ENCODE measurements around the gene TMTC3.

Gene TMTC3

DNA sequence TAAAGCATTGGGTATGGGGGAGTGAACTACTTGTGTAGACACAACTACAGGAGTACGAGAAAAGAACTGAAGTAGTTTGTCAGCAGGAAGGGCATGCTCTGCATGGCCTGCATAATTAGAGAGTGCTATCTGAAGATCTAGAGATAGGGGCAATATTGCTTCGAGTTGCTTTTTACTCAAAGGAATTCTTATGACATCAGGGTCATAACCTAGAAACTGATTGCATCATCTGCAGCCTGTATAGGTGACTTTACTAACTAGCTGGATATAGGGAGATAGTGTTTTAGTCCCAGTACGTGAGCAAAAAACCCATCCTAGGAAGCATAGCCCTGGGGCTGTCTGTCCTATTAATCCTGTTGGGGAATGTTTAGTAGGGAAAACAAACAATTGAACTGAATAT lies 39.8 kb downstream of the TMTC3 start:
- Histone ChIP-seq H3K27me3 (ENCODE audit: low read length) (no peaks in the 10 kb centered on the region), H3F3A (ENCODE audit: insufficient read depth) (no peaks in the 10 kb centered on the region), H3K79me2 (ENCODE audit: insufficient read depth, low read length) (no peaks in the 10 kb centered on the region), H3K9ac (ENCODE audit: low read length) (no peak overlapping the region), H2AFZ (ENCODE audit: low read depth, low read length, severe bottlenecking) (no peak overlapping the region), H3K9me2 (replicated peaks; ENCODE audit: insufficient read depth, low read length) (no peaks in the 10 kb centered on the region), H3K27ac (ENCODE audit: low read depth, low read length) (no peak overlapping the region), H4K20me1 (ENCODE audit: low read depth, low read length) (no peaks in the 10 kb centered on the region), H3K36me3 (ENCODE audit: low read length) (no peaks in the 10 kb centered on the region), H3K4me3 (ENCODE audit: insufficient read depth, low read length, poor library complexity, severe bottlenecking) (no peak overlapping the region), H3K9me3 (ENCODE audit: insufficient read depth, low read length) (no peaks in the 10 kb centered on the region), H3K4me2 (ENCODE audit: low read depth, low read length, poor library complexity, severe bottlenecking) (no peak overlapping the region)
- TF ChIP-seq EZH2phosphoT487 (conservative IDR thresholded peaks at IDR 0.05; ENCODE audit: low read length): no peak
- TF ChIP-seq, protein P1, sequence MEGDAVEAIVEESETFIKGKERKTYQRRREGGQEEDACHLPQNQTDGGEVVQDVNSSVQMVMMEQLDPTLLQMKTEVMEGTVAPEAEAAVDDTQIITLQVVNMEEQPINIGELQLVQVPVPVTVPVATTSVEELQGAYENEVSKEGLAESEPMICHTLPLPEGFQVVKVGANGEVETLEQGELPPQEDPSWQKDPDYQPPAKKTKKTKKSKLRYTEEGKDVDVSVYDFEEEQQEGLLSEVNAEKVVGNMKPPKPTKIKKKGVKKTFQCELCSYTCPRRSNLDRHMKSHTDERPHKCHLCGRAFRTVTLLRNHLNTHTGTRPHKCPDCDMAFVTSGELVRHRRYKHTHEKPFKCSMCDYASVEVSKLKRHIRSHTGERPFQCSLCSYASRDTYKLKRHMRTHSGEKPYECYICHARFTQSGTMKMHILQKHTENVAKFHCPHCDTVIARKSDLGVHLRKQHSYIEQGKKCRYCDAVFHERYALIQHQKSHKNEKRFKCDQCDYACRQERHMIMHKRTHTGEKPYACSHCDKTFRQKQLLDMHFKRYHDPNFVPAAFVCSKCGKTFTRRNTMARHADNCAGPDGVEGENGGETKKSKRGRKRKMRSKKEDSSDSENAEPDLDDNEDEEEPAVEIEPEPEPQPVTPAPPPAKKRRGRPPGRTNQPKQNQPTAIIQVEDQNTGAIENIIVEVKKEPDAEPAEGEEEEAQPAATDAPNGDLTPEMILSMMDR (IDR thresholded peaks at IDR 0.05; ENCODE audit: insufficient read depth, low read length, poor library complexity, severe bottlenecking): no peak

- H3K36me3 ChIP-seq (ENCODE audit: low read length): no peaks in the 10 kb centered on the region
- no peak overlapping the region for H2AFZ ChIP-seq (ENCODE audit: low read depth, low read length, severe bottlenecking)
- no peak overlapping the region for H3K9ac ChIP-seq (ENCODE audit: low read length)
- no peaks in the 10 kb centered on the region for H4K20me1 ChIP-seq (ENCODE audit: low read depth, low read length)
- H3K4me2 ChIP-seq (ENCODE audit: low read depth, low read length, poor library complexity, severe bottlenecking): no peak overlapping the region
- H3K79me2 ChIP-seq (ENCODE audit: insufficient read depth, low read length): no peaks in the 10 kb centered on the region
- no peak overlapping the region for H3K27ac ChIP-seq (ENCODE audit: low read depth, low read length)
- TF ChIP-seq, protein P1 (IDR thresholded peaks at IDR 0.05; ENCODE audit: insufficient read depth, low read length, poor library complexity, severe bottlenecking): no peak
- no peak for TF ChIP-seq EZH2phosphoT487 (conservative IDR thresholded peaks at IDR 0.05; ENCODE audit: low read length)
- no peaks in the 10 kb centered on the region for H3K9me2 ChIP-seq (replicated peaks; ENCODE audit: insufficient read depth, low read length)
- no peak overlapping the region for H3K4me3 ChIP-seq (ENCODE audit: insufficient read depth, low read length, poor library complexity, severe bottlenecking)
- no peaks in the 10 kb centered on the region for H3K9me3 ChIP-seq (ENCODE audit: insufficient read depth, low read length)
- no peaks in the 10 kb centered on the region for H3F3A ChIP-seq (ENCODE audit: insufficient read depth)
- H3K27me3 ChIP-seq (ENCODE audit: low read length): no peaks in the 10 kb centered on the region
These were observed 40.3 kb downstream of the TMTC3 start for GRCh38 chr12:88182416-88182815.

DNA sequence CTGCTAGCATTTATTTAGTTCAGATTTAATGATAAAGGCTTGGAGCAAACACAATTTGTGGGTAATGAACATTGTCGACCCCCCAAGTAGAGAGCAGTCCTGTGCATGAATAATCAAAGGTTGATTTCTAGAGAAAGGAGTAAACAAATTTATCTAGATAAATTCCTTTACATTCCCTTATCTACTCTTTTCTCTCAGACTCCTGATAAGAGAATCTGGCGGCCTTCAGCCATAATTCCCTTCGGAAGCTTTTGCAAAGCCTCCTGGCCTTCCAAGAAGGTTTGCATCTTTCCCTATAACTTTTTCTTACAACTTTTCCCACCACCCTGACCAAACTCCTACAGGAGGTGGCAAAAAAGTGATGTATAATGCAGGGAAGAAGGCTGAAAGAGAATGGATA lies 42.1 kb downstream of the TMTC3 start:
- TF ChIP-seq, protein P1 (IDR thresholded peaks at IDR 0.05; ENCODE audit: insufficient read depth, low read length, poor library complexity, severe bottlenecking): no peak
- TF ChIP-seq EZH2phosphoT487 (conservative IDR thresholded peaks at IDR 0.05; ENCODE audit: low read length): no peak
- Histone ChIP-seq H3K27me3 (ENCODE audit: low read length) (no peaks in the 10 kb centered on the region), H3K9me2 (replicated peaks; ENCODE audit: insufficient read depth, low read length) (no peaks in the 10 kb centered on the region), H3K4me2 (ENCODE audit: low read depth, low read length, poor library complexity, severe bottlenecking) (no peak overlapping the region), H3K79me2 (ENCODE audit: insufficient read depth, low read length) (no peaks in the 10 kb centered on the region), H4K20me1 (ENCODE audit: low read depth, low read length) (no peaks in the 10 kb centered on the region), H3K9ac (ENCODE audit: low read length) (no peak overlapping the region), H3K9me3 (ENCODE audit: insufficient read depth, low read length) (no peaks in the 10 kb centered on the region), H3K27ac (ENCODE audit: low read depth, low read length) (no peak overlapping the region), H3K4me3 (ENCODE audit: insufficient read depth, low read length, poor library complexity, severe bottlenecking) (no peak overlapping the region), H3F3A (ENCODE audit: insufficient read depth) (no peaks in the 10 kb centered on the region), H2AFZ (ENCODE audit: low read depth, low read length, severe bottlenecking) (no peak overlapping the region), H3K36me3 (ENCODE audit: low read length) (no peaks in the 10 kb centered on the region)

Data from SU-DHL-6 (cell line).